Keratinocyte (primary cell): ENCODE data around the gene VCL. TPM values are rescaled to one million over a fixed set of nuclear protein-coding genes. Genes with fewer than 3 reads are reported as not detected.

ENCODE experiments used
- DNase-seq: peaks from one replicate; pipeline ENCODE4 v3.0.0-alpha.2; 2011; ENCODE audit warnings: low read depth, missing footprints, low spot score
- FAIRE-seq: peaks from 2 replicates; lab custom pipeline; 2011; peaks lifted over from hg19 to GRCh38; lab: Jason Lieb, UNC
- H2AFZ ChIP-seq: 2 replicates; pipeline ENCODE4 v1.6.0; 2012; ENCODE audit warnings: low read length, control low read depth, inconsistent platforms; ENCODE audit not compliant: control insufficient read depth
- H3K27ac ChIP-seq: 2 replicates; pipeline ENCODE4 v1.5.1; 2011; ENCODE audit warnings: low read length; ENCODE audit not compliant: control insufficient read depth, insufficient read depth
- H3K27me3 ChIP-seq: 3 replicates; pipeline ENCODE4 v1.6.0; 2011; ENCODE audit warnings: low read length; ENCODE audit not compliant: control insufficient read depth, insufficient read depth; ENCODE audit errors: extremely low read depth
- H3K36me3 ChIP-seq, 2 experiments: 2 replicates in 1 of 2; 3 replicates in 1 of 2; pipeline ENCODE4 v1.5.1; 2011; ENCODE audit warnings: low read length in 2 of 2, mild to moderate bottlenecking in 1 of 2; ENCODE audit not compliant: control insufficient read depth in 2 of 2, insufficient read depth in 2 of 2; ENCODE audit errors: extremely low read depth in 1 of 2
- H3K4me1 ChIP-seq: 3 replicates; pipeline ENCODE4 v1.5.1; 2011; ENCODE audit warnings: low read length; ENCODE audit not compliant: control insufficient read depth, insufficient read depth; ENCODE audit errors: extremely low read depth
- H3K4me2 ChIP-seq: 3 replicates; pipeline ENCODE4 v1.6.0; 2011; ENCODE audit warnings: low read depth, low read length; ENCODE audit not compliant: control insufficient read depth, insufficient read depth; ENCODE audit errors: extremely low read depth
- H3K4me3 ChIP-seq, 3 experiments: fragments of 200-600 bp in 1 of 3; sonication (generic) in 1 of 3; 2 replicates in 2 of 3; 3 replicates in 1 of 3; pipeline ENCODE4 v1.5.1; 2011 to 2016; ENCODE audit warnings: low read length in 3 of 3, mild to moderate bottlenecking in 3 of 3, control low read depth in 2 of 3, inconsistent platforms in 1 of 3, low read depth in 1 of 3, mixed read lengths in 1 of 3, mixed run types in 1 of 3, moderate library complexity in 1 of 3; ENCODE audit not compliant: control insufficient read depth in 2 of 3, insufficient read depth in 2 of 3; ENCODE audit errors: extremely low read depth in 1 of 3
- H3K79me2 ChIP-seq: 2 replicates; pipeline ENCODE4 v1.6.0; 2012; ENCODE audit warnings: low read length; ENCODE audit not compliant: control insufficient read depth, insufficient read depth
- H3K9ac ChIP-seq: 3 replicates; pipeline ENCODE4 v1.6.0; 2011; ENCODE audit warnings: low read length; ENCODE audit not compliant: control insufficient read depth, insufficient read depth; ENCODE audit errors: extremely low read depth
- H3K9me1 ChIP-seq: 3 replicates; pipeline ENCODE4 v1.6.0; 2011; ENCODE audit warnings: low read length; ENCODE audit not compliant: control insufficient read depth, insufficient read depth; ENCODE audit errors: extremely low read depth
- H3K9me3 ChIP-seq: 2 replicates; pipeline ENCODE4 v1.5.1; 2012; ENCODE audit warnings: low read depth, low read length; ENCODE audit not compliant: control insufficient read depth
- H4K20me1 ChIP-seq: 3 replicates; pipeline ENCODE4 v1.6.0; 2011; ENCODE audit warnings: low read length; ENCODE audit not compliant: control insufficient read depth, insufficient read depth; ENCODE audit errors: extremely low read depth
- EZH2 ChIP-seq: IDR thresholded peaks from one replicate; pipeline ENCODE4 v1.6.1; 2012; ENCODE audit warnings: inconsistent platforms, mild to moderate bottlenecking, low read length, moderate library complexity
- dilution Hi-C: fragments of 300-500 bp; cut with MboI; formaldehyde crosslinking; loops from one replicate; pipeline ENCODE4 v1.7.0; 2020; ENCODE audit warnings: low sequenced_read_pairs; ENCODE audit not compliant: extremely low pct_ligation_motif_present
- polyA plus RNA-seq, 5 experiments: library from polyadenylated mRNA; depleted of rRNA in 3 of 5; stranded (reverse) in 3 of 5; stranded (forward) in 1 of 5; unstranded in 1 of 5; fragments of >200 nt; gene quantifications; 1 replicate in 1 of 5; 2 replicates in 3 of 5; 3 replicates in 1 of 5; pipeline versions ENCODE4 v1.2.1 to v1.2.3, GENCODE V29; 2011 to 2012; ENCODE audit warnings: missing spikeins in 2 of 5, low read depth in 1 of 5, low replicate concordance in 1 of 5
- TF ChIP-seq, protein P1 (sequence below), 3 experiments: IDR thresholded peaks in 1 of 3; conservative IDR thresholded peaks in 1 of 3; optimal IDR thresholded peaks in 1 of 3; 2 replicates in 2 of 3; 3 replicates in 1 of 3; pipeline versions ENCODE3 to v1.5.1; 2011; ENCODE audit warnings: low read length in 3 of 3, mild to moderate bottlenecking in 3 of 3, moderate library complexity in 2 of 3, control low read depth in 1 of 3, inconsistent platforms in 1 of 3; ENCODE audit not compliant: insufficient read depth in 2 of 3; ENCODE audit errors: extremely low read depth in 1 of 3

Gene VCL
- polyA plus RNA-seq, 1 donor (not counting 4 experiments of a cell fraction or from before 2014, with no cell fraction given) = 102 TPM

DNA sequence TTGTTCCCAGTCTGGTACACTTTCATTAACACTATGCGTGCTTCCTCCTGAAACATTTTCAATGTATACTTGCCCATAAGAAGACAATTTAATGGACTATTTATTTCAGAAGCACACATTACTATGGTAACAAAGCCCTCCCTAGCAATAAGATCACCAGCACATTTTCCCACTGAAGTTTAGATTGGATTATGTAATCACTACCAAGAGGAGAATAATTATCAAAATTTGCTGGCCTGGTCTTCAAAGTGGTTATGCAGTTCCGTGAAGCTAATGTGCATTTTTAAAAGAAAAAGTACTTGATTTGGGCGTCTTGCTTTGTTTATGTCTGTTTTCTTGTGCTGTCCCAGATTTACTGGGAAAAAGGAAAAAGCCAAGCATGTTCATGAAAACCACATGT, 90.8 kb downstream of the VCL start:
- no peak for FAIRE-seq
- peaks cover 8 to 30% of the 10 kb centered on the region in 2 experiments for H3K36me3 ChIP-seq

DNA sequence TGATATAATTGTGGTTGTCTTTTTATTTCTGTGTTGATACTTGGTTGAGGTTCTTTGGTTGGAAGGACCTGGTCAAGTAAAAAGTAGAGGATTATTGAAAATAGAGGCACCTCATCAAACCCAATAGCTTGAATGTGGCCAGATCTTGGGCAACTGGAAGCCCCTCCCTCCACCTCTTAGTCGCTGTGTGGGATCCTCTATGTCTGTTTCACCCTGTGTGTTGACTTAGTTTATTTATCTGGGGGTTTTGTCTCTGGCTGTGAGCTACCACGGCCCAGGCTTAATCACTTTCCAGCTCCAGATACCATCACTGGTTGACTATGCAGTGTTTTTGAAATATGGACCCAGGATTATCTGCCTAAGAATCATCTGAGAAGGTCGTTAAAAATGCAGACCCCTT, 94.5 kb downstream of the VCL start:
- Histone ChIP-seq H3K4me1 (no peaks in the 10 kb centered on the region), H3K79me2 (no peaks in the 10 kb centered on the region)
- no peak for DNase-seq

More for the DNA sequence above, 90.8 kb downstream of the VCL start:
- H3K9me1 ChIP-seq = no peaks in the 10 kb centered on the region
- TF ChIP-seq, protein P1, sequence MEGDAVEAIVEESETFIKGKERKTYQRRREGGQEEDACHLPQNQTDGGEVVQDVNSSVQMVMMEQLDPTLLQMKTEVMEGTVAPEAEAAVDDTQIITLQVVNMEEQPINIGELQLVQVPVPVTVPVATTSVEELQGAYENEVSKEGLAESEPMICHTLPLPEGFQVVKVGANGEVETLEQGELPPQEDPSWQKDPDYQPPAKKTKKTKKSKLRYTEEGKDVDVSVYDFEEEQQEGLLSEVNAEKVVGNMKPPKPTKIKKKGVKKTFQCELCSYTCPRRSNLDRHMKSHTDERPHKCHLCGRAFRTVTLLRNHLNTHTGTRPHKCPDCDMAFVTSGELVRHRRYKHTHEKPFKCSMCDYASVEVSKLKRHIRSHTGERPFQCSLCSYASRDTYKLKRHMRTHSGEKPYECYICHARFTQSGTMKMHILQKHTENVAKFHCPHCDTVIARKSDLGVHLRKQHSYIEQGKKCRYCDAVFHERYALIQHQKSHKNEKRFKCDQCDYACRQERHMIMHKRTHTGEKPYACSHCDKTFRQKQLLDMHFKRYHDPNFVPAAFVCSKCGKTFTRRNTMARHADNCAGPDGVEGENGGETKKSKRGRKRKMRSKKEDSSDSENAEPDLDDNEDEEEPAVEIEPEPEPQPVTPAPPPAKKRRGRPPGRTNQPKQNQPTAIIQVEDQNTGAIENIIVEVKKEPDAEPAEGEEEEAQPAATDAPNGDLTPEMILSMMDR (optimal IDR thresholded peaks at IDR 0.05 in 1 of 3, IDR thresholded peaks at IDR 0.05 in 1 of 3, conservative IDR thresholded peaks at IDR 0.05 in 1 of 3; ENCODE audit: extremely low read depth in 1 of 3, insufficient read depth in 2 of 3, low read length in 3 of 3) = no peak
- H3K4me3 ChIP-seq = no peak overlapping the region
- no peak for DNase-seq
- H4K20me1 ChIP-seq = no peaks in the 10 kb centered on the region
- H3K4me2 ChIP-seq = no peak overlapping the region
- H3K4me1 ChIP-seq = no peaks in the 10 kb centered on the region
- H3K27ac ChIP-seq = no peak overlapping the region
- no peaks in the 10 kb centered on the region for H3K9me3 ChIP-seq
- H2AFZ ChIP-seq = no peak overlapping the region
- H3K79me2 ChIP-seq = no peaks in the 10 kb centered on the region
- no peaks in the 10 kb centered on the region for H3K27me3 ChIP-seq
- dilution Hi-C loops = no loop called here
- H3K9ac ChIP-seq = no peak overlapping the region

More for the DNA sequence above, 94.5 kb downstream of the VCL start:
- Histone ChIP-seq H3K36me3 (peaks cover 22 to 53% of the 10 kb centered on the region in 2 experiments), H3K27me3 (no peaks in the 10 kb centered on the region), H3K9ac (no peak overlapping the region), H3K4me3 (no peak overlapping the region), H3K9me3 (no peaks in the 10 kb centered on the region), H3K9me1 (no peaks in the 10 kb centered on the region), H3K4me2 (no peak overlapping the region), H4K20me1 (peaks cover 4% of the 10 kb centered on the region), H3K27ac (no peak overlapping the region), H2AFZ (no peak overlapping the region)
- no peak for TF ChIP-seq EZH2
- TF ChIP-seq, protein P1 (optimal IDR thresholded peaks at IDR 0.05 in 1 of 3, IDR thresholded peaks at IDR 0.05 in 1 of 3, conservative IDR thresholded peaks at IDR 0.05 in 1 of 3; ENCODE audit: extremely low read depth in 1 of 3, insufficient read depth in 2 of 3, low read length in 3 of 3) = no peak
- dilution Hi-C loops = no loop called here
- FAIRE-seq = no peak
